ENCODE measurements around the gene C10orf71.

- TF ChIP-seq CTCF (IDR thresholded peaks at IDR 0.05) (no peak), POLR2A (IDR thresholded peaks at IDR 0.05) (no peak), POLR2AphosphoS5 (IDR thresholded peaks at IDR 0.05) (no peak)
These were observed 4.7 kb downstream of the C10orf71 start for GRCh38 chr10:49303711-49304110.

Measured in breast epithelium (tissue), 3 donors.